ENCODE results near the gene SLIT1.

The SLIT1 gene

DNA sequence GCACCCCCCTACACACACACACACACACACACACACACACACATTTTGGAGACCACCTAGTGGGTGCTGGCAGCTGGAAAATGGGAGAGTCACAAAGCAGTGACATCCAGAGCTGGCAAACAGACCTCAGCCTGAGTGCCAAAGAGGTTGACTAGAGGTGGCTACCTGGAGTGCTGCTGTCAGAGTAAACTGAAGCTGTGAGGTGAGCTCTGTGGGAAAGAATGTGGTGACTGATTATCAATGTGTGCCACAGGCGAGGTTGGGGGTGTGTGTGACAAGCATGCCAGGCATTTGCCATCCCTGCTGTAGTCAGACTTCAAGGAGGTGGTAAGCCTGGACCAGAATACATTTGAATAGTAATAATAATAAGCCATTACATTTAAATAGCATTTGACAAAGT lies 120.6 kb downstream of the SLIT1 start:
- Histone ChIP-seq H3K27me3 (ENCODE audit: control insufficient read depth in 5 of 5, insufficient read depth in 4 of 5, low read length in 5 of 5) (peaks cover 0 to 19% (median 3%) of the 10 kb centered on the region in 5 donors), H3K9ac (ENCODE audit: low read length in 5 of 5) (no peak overlapping the region), H3K4me1 (ENCODE audit: control insufficient read depth in 5 of 5, insufficient read depth in 5 of 5, low read length in 5 of 5) (peaks cover 0 to 6% (median 4%) of the 10 kb centered on the region in 5 donors), H3K4me3 (ENCODE audit: low read depth in 1 of 5, low read length in 5 of 5) (no peak overlapping the region), H3K36me3 (ENCODE audit: control insufficient read depth in 5 of 5, insufficient read depth in 5 of 5, low read length in 5 of 5) (no peaks in the 10 kb centered on the region), H3K27ac (ENCODE audit: low read depth, low read length) (no peak overlapping the region), H3K9me3 (ENCODE audit: control insufficient read depth in 5 of 5, low read length in 5 of 5) (peaks cover 2 to 8% (median 6%) of the 10 kb centered on the region in 5 donors)

DNA sequence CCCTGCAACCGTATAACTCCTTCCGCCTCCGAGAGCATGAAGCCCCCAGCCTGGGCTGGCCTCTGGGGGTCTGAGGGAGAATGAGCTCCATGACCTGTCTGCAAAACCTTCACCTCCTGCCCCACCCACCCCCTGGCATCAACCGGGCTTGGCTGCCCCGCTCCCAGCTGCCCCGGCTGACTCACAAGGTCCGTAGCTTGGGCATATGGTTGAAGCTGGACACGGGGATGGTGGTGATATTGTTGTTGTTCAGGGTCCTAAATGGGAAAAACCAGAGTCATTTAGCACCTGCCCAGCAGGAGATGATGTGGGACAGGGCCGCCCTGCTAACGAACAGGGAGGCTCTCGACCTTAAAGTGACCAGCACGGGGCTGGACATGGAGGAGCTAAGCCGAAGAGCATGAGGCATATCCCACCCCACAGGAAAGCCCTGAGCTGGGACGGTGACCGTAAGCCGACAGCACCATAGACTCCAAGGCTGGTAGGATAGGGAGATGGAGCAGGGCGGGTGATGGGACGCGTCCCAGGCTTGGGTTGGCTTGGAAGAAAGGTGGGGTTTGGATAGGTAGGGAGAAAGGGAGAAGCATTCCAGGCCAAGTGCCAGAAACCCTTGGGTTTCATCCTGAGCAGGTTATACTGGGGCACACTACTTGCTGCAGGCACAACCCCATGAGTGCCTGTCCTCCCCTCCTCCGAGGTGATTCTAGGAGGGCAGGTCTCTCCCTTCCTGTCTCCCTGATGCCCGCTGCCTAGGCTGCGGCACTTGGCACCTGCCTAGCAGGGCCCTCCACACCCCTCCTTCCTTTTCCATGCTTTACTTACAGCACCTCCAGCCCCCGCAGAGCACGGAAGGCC lies 121.5 kb downstream of the SLIT1 start:
- Histone ChIP-seq H3K9ac (ENCODE audit: low read length in 5 of 5) (no peak overlapping the region), H3K4me1 (ENCODE audit: control insufficient read depth in 5 of 5, insufficient read depth in 5 of 5, low read length in 5 of 5) (peaks cover 0 to 6% (median 4%) of the 10 kb centered on the region in 5 donors), H3K4me3 (ENCODE audit: low read depth in 1 of 5, low read length in 5 of 5) (no peak overlapping the region), H3K36me3 (ENCODE audit: control insufficient read depth in 5 of 5, insufficient read depth in 5 of 5, low read length in 5 of 5) (no peaks in the 10 kb centered on the region), H3K9me3 (ENCODE audit: control insufficient read depth in 5 of 5, low read length in 5 of 5) (no peaks in the 10 kb centered on the region), H3K27me3 (ENCODE audit: control insufficient read depth in 5 of 5, insufficient read depth in 4 of 5, low read length in 5 of 5) (peaks cover 0 to 17% (median 3%) of the 10 kb centered on the region in 5 donors), H3K27ac (ENCODE audit: low read depth, low read length) (no peak overlapping the region)

DNA sequence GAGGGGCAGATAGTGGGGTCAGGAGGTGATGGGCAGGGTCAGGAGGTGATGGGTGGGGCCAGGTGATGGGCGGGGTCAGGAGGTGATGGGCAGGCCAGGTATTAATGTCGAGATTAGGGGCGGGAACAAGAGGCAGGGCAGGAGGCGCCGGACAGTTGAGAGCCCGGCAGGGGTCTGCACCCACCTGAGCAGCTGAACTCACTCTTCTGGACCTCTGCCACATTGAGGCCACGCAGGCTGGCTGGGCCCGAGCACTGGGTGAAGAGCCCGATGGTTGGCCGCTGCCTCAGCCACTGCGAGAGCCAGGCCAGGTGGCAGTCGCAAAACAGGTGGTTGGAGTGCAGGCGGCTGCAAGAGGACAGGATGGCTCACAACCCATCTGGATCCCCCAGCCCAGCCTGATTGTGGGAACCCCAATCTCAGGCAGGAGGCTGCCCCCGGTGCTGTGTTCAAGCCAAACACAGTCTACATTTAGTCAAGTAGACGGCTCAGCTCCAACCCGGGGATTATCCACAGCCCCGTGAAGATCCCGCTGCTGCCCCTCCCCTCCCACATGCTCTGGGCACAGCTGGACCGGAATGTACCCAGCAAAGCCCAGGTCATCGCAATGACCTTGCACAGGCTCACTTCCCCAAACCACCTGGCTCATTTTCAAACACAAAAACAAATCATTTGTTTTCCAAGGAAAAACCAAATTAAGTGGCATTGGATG lies 122.3 kb downstream of the SLIT1 start:
- H3K27ac ChIP-seq (ENCODE audit: low read depth, low read length): no peak overlapping the region
- no peaks in the 10 kb centered on the region for H3K36me3 ChIP-seq (ENCODE audit: control insufficient read depth in 5 of 5, insufficient read depth in 5 of 5, low read length in 5 of 5)
- no peak overlapping the region for H3K4me3 ChIP-seq (ENCODE audit: low read depth in 1 of 5, low read length in 5 of 5)
- peaks cover 0 to 12% (median 3%) of the 10 kb centered on the region in 5 donors for H3K27me3 ChIP-seq (ENCODE audit: control insufficient read depth in 5 of 5, insufficient read depth in 4 of 5, low read length in 5 of 5)
- no peak overlapping the region for H3K9ac ChIP-seq (ENCODE audit: low read length in 5 of 5)
- no peaks in the 10 kb centered on the region for H3K9me3 ChIP-seq (ENCODE audit: control insufficient read depth in 5 of 5, low read length in 5 of 5)
- H3K4me1 ChIP-seq (ENCODE audit: control insufficient read depth in 5 of 5, insufficient read depth in 5 of 5, low read length in 5 of 5): peaks cover 0 to 10% (median 5%) of the 10 kb centered on the region in 5 donors

DNA sequence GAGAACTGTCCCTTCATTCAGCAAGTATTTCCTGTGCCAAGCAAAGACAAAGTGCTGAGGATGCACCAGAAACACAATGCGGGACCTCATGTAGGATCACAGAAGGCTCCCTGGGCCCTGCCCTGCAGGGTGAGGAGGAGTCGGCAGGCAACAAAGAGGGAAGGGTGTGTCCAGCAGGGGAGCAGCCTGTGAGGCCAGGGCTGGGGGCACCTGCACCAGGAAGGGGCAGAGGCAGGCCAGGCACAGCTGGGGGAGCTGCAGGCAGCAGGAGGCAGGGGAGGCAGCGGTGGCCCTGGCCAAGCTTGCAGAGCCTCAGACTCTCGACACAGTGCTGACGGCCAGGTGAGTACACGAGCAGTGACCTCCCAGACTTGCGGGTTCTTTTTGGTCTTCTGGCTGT lies 123.3 kb downstream of the SLIT1 start:
- Histone ChIP-seq H3K4me1 (ENCODE audit: control insufficient read depth in 5 of 5, insufficient read depth in 5 of 5, low read length in 5 of 5) (peaks cover 0 to 12% (median 5%) of the 10 kb centered on the region in 5 donors), H3K27me3 (ENCODE audit: control insufficient read depth in 5 of 5, insufficient read depth in 4 of 5, low read length in 5 of 5) (peaks cover 0 to 9% (median 2%) of the 10 kb centered on the region in 5 donors), H3K4me3 (ENCODE audit: low read depth in 1 of 5, low read length in 5 of 5) (no peak overlapping the region), H3K27ac (ENCODE audit: low read depth, low read length) (no peak overlapping the region), H3K9ac (ENCODE audit: low read length in 5 of 5) (no peak overlapping the region), H3K9me3 (ENCODE audit: control insufficient read depth in 5 of 5, low read length in 5 of 5) (no peaks in the 10 kb centered on the region), H3K36me3 (ENCODE audit: control insufficient read depth in 5 of 5, insufficient read depth in 5 of 5, low read length in 5 of 5) (no peaks in the 10 kb centered on the region)

DNA sequence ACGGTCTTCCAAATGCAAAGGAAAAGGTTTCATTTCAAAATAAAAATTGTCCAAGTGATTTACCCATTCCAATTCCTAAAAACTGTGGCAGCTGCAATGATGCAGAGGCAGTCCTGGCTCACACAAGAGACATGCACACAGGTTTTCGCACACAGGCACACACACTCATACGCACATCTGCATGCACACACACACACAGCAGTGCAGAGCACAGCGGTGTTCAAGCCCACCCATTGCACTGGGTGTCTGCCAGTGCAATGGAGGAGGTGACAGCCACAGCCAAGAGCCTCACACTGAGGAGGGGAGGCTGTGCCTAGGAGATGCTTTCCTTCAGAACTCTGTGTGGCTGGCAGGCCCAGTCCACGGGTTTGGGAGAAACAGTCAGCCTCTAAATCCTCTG lies 123.7 kb downstream of the SLIT1 start:
- Histone ChIP-seq H3K4me3 (ENCODE audit: low read depth in 1 of 5, low read length in 5 of 5) (no peak overlapping the region), H3K27me3 (ENCODE audit: control insufficient read depth in 5 of 5, insufficient read depth in 4 of 5, low read length in 5 of 5) (peaks cover 0 to 6% (median under 1%) of the 10 kb centered on the region in 5 donors), H3K9me3 (ENCODE audit: control insufficient read depth in 5 of 5, low read length in 5 of 5) (no peaks in the 10 kb centered on the region), H3K36me3 (ENCODE audit: control insufficient read depth in 5 of 5, insufficient read depth in 5 of 5, low read length in 5 of 5) (no peaks in the 10 kb centered on the region), H3K9ac (ENCODE audit: low read length in 5 of 5) (no peak overlapping the region), H3K4me1 (ENCODE audit: control insufficient read depth in 5 of 5, insufficient read depth in 5 of 5, low read length in 5 of 5) (peaks cover 0 to 11% (median 5%) of the 10 kb centered on the region in 5 donors), H3K27ac (ENCODE audit: low read depth, low read length) (no peak overlapping the region)

GRCh38 chr10:97061423-97061822 lies 124.3 kb downstream of the SLIT1 start:
- Histone ChIP-seq H3K27me3 (ENCODE audit: control insufficient read depth in 5 of 5, insufficient read depth in 4 of 5, low read length in 5 of 5) (peaks cover 0 to 9% (median 0%) of the 10 kb centered on the region in 5 donors), H3K4me3 (ENCODE audit: low read depth in 1 of 5, low read length in 5 of 5) (no peak overlapping the region), H3K9me3 (ENCODE audit: control insufficient read depth in 5 of 5, low read length in 5 of 5) (no peaks in the 10 kb centered on the region), H3K27ac (ENCODE audit: low read depth, low read length) (no peak overlapping the region), H3K9ac (ENCODE audit: low read length in 5 of 5) (no peak overlapping the region), H3K4me1 (ENCODE audit: control insufficient read depth in 5 of 5, insufficient read depth in 5 of 5, low read length in 5 of 5) (peaks cover 0 to 6% (median 0%) of the 10 kb centered on the region in 5 donors), H3K36me3 (ENCODE audit: control insufficient read depth in 5 of 5, insufficient read depth in 5 of 5, low read length in 5 of 5) (no peaks in the 10 kb centered on the region)

GRCh38 chr10:97060441-97061084 lies 125.2 kb downstream of the SLIT1 start:
- Histone ChIP-seq H3K4me3 (ENCODE audit: low read depth in 1 of 5, low read length in 5 of 5) (no peak overlapping the region), H3K9ac (ENCODE audit: low read length in 5 of 5) (no peak overlapping the region)

GRCh38 chr10:97059872-97060205 lies 125.9 kb downstream of the SLIT1 start:
- Histone ChIP-seq H3K4me3 (ENCODE audit: low read depth in 1 of 5, low read length in 5 of 5) (no peak overlapping the region), H3K27me3 (ENCODE audit: control insufficient read depth in 5 of 5, insufficient read depth in 4 of 5, low read length in 5 of 5) (peaks cover 0 to 9% (median 0%) of the 10 kb centered on the region in 5 donors), H3K9me3 (ENCODE audit: control insufficient read depth in 5 of 5, low read length in 5 of 5) (no peaks in the 10 kb centered on the region), H3K27ac (ENCODE audit: low read depth, low read length) (no peak overlapping the region), H3K36me3 (ENCODE audit: control insufficient read depth in 5 of 5, insufficient read depth in 5 of 5, low read length in 5 of 5) (no peaks in the 10 kb centered on the region), H3K4me1 (ENCODE audit: control insufficient read depth in 5 of 5, insufficient read depth in 5 of 5, low read length in 5 of 5) (peaks cover 0 to 6% (median 0%) of the 10 kb centered on the region in 5 donors), H3K9ac (ENCODE audit: low read length in 5 of 5) (no peak overlapping the region)

More at GRCh38 chr10:97060441-97061084, 125.2 kb downstream of the SLIT1 start:
- H3K27ac ChIP-seq (ENCODE audit: low read depth, low read length): no peak overlapping the region
- peaks cover 0 to 9% (median 0%) of the 10 kb centered on the region in 5 donors for H3K27me3 ChIP-seq (ENCODE audit: control insufficient read depth in 5 of 5, insufficient read depth in 4 of 5, low read length in 5 of 5)
- H3K9me3 ChIP-seq (ENCODE audit: control insufficient read depth in 5 of 5, low read length in 5 of 5): no peaks in the 10 kb centered on the region
- H3K4me1 ChIP-seq (ENCODE audit: control insufficient read depth in 5 of 5, insufficient read depth in 5 of 5, low read length in 5 of 5): peaks cover 0 to 6% (median 0%) of the 10 kb centered on the region in 5 donors
- H3K36me3 ChIP-seq (ENCODE audit: control insufficient read depth in 5 of 5, insufficient read depth in 5 of 5, low read length in 5 of 5): no peaks in the 10 kb centered on the region

DNA sequence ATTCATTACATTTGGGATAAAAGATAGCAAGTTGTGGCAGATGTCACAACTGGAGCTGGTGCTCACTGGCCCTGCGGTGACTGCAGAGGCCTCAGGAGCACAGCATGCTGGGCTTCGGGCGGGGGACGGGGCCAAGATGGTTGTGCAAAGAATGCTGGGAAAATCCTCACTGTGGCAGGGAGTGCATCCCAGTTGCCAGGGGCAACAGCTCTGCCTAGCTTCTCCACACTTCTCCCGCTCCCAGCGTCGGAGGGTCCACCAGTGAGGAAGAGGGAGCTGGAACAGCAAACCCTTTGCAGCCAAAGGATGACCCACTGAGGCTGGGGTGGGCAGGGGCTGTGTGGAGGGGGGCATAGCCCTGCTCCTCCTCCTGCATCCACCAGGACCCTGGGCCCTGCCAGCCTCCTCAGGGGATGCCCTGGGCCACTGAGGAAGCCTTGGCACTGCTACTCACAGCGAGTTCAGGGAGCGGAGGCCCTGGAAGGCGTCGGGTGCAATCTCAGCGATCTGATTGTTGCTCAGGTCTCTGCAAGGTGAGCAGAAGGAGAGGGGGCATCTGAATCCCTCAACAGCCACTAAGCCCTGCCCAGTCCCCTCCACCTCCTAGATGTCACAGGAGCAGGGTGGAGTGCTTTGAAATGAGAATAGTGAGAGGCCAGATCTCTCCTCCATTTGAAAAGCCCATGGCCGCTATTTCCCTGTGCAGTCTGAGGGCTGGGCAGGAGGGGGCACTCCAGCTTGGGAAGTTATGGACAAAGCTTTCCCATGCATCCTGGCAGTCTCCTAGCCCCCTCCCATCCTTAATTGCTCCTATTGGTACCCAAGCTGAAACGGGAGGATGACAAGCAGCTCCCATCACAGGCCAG lies 126.5 kb downstream of the SLIT1 start:
- Histone ChIP-seq H3K36me3 (ENCODE audit: control insufficient read depth in 5 of 5, insufficient read depth in 5 of 5, low read length in 5 of 5) (no peaks in the 10 kb centered on the region), H3K27ac (ENCODE audit: low read depth, low read length) (no peak overlapping the region), H3K9me3 (ENCODE audit: control insufficient read depth in 5 of 5, low read length in 5 of 5) (no peaks in the 10 kb centered on the region), H3K9ac (ENCODE audit: low read length in 5 of 5) (no peak overlapping the region), H3K27me3 (ENCODE audit: control insufficient read depth in 5 of 5, insufficient read depth in 4 of 5, low read length in 5 of 5) (peaks cover 0 to 9% (median 0%) of the 10 kb centered on the region in 5 donors), H3K4me1 (ENCODE audit: control insufficient read depth in 5 of 5, insufficient read depth in 5 of 5, low read length in 5 of 5) (peaks cover 0 to 6% (median 0%) of the 10 kb centered on the region in 5 donors), H3K4me3 (ENCODE audit: low read depth in 1 of 5, low read length in 5 of 5) (no peak overlapping the region)

Data from subcutaneous abdominal adipose tissue (tissue), 5 donors.